ENCODE measurements around the gene SLC30A4.

DNA sequence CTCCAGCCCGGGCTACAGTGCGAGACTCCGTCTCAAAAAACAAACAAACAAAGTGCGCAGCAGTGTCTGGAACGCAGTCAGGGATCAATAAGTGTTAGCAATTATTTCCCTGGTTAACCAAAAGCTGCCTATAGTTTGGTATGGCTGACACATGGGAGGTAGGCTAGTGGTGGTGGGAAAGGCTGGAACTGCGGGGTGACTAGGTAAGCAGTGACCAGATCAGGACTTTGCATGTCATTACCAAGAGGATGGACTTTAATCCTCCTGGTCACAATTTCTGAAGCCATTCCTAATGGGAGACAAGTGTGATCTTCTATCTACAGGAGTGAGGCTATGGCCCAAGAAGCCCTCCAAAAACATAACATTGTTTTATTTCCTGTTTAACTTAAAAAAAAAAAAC, 47.8 kb downstream of the SLC30A4 start:
- TF ChIP-seq, protein P1, sequence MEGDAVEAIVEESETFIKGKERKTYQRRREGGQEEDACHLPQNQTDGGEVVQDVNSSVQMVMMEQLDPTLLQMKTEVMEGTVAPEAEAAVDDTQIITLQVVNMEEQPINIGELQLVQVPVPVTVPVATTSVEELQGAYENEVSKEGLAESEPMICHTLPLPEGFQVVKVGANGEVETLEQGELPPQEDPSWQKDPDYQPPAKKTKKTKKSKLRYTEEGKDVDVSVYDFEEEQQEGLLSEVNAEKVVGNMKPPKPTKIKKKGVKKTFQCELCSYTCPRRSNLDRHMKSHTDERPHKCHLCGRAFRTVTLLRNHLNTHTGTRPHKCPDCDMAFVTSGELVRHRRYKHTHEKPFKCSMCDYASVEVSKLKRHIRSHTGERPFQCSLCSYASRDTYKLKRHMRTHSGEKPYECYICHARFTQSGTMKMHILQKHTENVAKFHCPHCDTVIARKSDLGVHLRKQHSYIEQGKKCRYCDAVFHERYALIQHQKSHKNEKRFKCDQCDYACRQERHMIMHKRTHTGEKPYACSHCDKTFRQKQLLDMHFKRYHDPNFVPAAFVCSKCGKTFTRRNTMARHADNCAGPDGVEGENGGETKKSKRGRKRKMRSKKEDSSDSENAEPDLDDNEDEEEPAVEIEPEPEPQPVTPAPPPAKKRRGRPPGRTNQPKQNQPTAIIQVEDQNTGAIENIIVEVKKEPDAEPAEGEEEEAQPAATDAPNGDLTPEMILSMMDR (conservative IDR thresholded peaks at IDR 0.05; ENCODE audit: low read length): no peak
- no peak for TF ChIP-seq EZH2phosphoT487 (IDR thresholded peaks at IDR 0.05; ENCODE audit: borderline replicate concordance)

All from Loucy (cell line).